HUES48 (cell line): Measurements from ENCODE around the gene KLK2.

ENCODE experiments used
- H3K27ac ChIP-seq: one replicate; pipeline ENCODE4 v1.7.0; 2013; ENCODE audit warnings: low read depth, low read length, inconsistent platforms
- H3K27me3 ChIP-seq: 2 replicates; pipeline ENCODE4 v1.6.1; 2013; ENCODE audit warnings: mild to moderate bottlenecking, low read length; ENCODE audit not compliant: control insufficient read depth, insufficient read depth
- H3K36me3 ChIP-seq: 2 replicates; pipeline ENCODE4 v1.6.1; 2013; ENCODE audit warnings: low read length; ENCODE audit not compliant: control insufficient read depth, insufficient read depth
- H3K4me1 ChIP-seq: 2 replicates; pipeline ENCODE4 v1.6.1; 2013; ENCODE audit warnings: mild to moderate bottlenecking, low read length; ENCODE audit not compliant: control insufficient read depth, insufficient read depth
- H3K4me3 ChIP-seq: 2 replicates; pipeline ENCODE4 v1.5.1; 2013; ENCODE audit warnings: mild to moderate bottlenecking, low read depth, low read length
- H3K9ac ChIP-seq: 2 replicates; pipeline ENCODE4 v1.6.1; 2013; ENCODE audit warnings: mild to moderate bottlenecking, low read depth, low read length, moderate library complexity
- H3K9me3 ChIP-seq: 2 replicates; pipeline ENCODE4 v1.6.1; 2013; ENCODE audit warnings: low read length; ENCODE audit not compliant: control insufficient read depth, insufficient read depth

KLK2 gene

GRCh38 chr19:50873056-50873455 lies at the start of gene KLK2:
TSS of gene KLK2 (plus strand) at chr19:50873439. CDS start at chr19:50873474, 35 bp downstream.
- Histone ChIP-seq H3K4me3 (no peak within 1 kb of the TSS), H3K36me3 (no peaks in the 10 kb centered on the region), H3K4me1 (no peaks in the 10 kb centered on the region), H3K27ac (no peak within 1 kb of the TSS), H3K27me3 (peaks cover 4% of the 10 kb centered on the region; the same call in 1 of the 2 replicates), H3K9ac (no peak within 1 kb of the TSS), H3K9me3 (no peaks in the 10 kb centered on the region)

DNA sequence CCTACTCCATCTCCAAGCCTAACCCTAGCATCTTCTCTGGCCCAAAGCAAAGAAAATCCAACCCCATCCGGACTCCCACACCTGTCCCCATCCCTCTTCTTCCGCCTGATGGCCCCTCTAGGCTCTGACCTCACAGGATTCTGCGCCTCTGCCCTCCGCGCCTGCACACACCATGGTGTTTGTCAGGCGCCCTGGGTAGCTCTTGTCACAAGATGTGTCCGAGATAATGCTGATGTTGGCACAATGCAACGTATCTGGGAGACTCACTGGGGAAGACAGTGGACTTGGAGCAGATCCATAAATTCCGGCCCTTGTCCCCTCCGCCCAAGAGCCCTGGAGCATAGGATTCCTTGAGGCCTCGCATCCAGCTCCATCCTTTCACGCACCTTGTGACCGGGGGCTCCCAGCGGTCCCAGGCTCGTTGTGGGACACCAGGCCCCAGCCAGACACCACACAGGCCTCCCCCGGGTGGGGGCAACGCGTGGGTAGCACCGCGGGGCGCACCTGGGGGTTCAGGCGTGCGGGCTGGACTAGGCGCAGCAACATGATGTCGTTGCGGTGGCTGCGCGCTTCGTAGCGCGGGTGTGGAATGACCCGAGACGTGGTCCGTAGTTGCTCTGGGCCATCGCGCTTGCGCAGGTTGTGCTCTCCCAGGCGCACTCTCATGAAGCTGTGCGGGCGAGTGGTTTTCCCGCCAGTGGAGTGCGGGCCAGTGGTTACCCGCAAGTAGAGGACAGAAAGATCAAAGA lies 46.6 kb upstream of the KLK2 start:
- Histone ChIP-seq H3K4me3 (no peak overlapping the region), H3K4me1 (peaks cover under 1% of the 10 kb centered on the region; the same call in 1 of the 2 replicates), H3K9ac (no peak overlapping the region), H3K36me3 (no peaks in the 10 kb centered on the region), H3K27ac (no peak overlapping the region), H3K9me3 (no peaks in the 10 kb centered on the region), H3K27me3 (peaks cover 9% of the 10 kb centered on the region)

DNA sequence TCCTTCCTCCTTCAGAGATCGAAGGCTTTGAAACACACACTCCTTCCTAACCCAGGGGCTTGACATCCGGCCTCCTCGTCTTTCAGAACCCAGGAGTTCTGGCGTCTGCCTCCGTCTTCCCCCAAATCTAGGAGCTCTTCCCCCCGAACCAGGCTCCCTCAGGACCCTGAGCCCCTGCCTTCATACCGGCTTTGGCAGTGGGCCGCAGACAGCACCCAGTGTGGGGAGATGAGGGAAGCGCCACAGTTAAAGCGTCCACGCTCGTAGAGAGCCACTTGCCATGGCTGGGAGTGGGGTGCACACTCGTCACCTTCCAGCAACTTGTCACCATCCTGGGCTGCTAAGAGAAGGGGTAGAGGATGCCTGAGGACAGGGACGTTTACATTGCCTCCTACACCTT lies 45.8 kb upstream of the KLK2 start:
- no peaks in the 10 kb centered on the region for H3K9me3 ChIP-seq
- no peak overlapping the region for H3K9ac ChIP-seq
- no peak overlapping the region for H3K4me3 ChIP-seq
- H3K27ac ChIP-seq = no peak overlapping the region
- H3K36me3 ChIP-seq = no peaks in the 10 kb centered on the region
- peaks cover under 1% of the 10 kb centered on the region for H3K27me3 ChIP-seq
- no peaks in the 10 kb centered on the region for H3K4me1 ChIP-seq

- no peaks in the 10 kb centered on the region for H3K4me1 ChIP-seq
- H3K4me3 ChIP-seq = no peak overlapping the region
- no peak overlapping the region for H3K27ac ChIP-seq
- no peaks in the 10 kb centered on the region for H3K36me3 ChIP-seq
- H3K27me3 ChIP-seq = peaks cover 2% of the 10 kb centered on the region
- no peaks in the 10 kb centered on the region for H3K9me3 ChIP-seq
- no peak overlapping the region for H3K9ac ChIP-seq
Observed at GRCh38 chr19:50829801-50830200, 43.4 kb upstream of the KLK2 start.

- H3K36me3 ChIP-seq = no peaks in the 10 kb centered on the region
- no peak overlapping the region for H3K4me3 ChIP-seq
- H3K27ac ChIP-seq = no peak overlapping the region
- no peaks in the 10 kb centered on the region for H3K4me1 ChIP-seq
- H3K9me3 ChIP-seq = no peaks in the 10 kb centered on the region
- H3K27me3 ChIP-seq = peaks cover 8% of the 10 kb centered on the region
- no peak overlapping the region for H3K9ac ChIP-seq
Observed at GRCh38 chr19:50830266-50831025, 42.8 kb upstream of the KLK2 start.

DNA sequence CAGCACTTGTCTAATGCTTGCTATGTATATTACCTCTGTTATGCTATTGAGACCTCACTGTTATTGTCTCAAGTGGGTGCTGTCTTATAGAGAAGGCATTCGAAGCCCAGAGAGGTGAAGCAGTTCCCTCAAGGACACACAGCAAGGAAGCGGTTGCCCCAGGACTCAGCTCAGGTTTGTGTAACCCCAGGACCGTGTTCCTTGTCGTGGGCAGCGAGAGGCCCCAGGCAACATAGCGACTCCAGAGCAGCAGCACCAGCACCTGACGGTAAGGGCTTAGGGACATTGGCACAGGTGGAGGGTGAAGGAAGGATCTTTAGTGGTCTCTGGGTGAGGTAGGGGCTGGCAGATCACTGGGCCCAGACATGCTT lies 42.2 kb upstream of the KLK2 start:
- Histone ChIP-seq H3K27me3 (peaks cover 13% of the 10 kb centered on the region), H3K27ac (no peak overlapping the region), H3K9me3 (no peaks in the 10 kb centered on the region)

GRCh38 chr19:50832666-50833065 lies 40.6 kb upstream of the KLK2 start:
- Histone ChIP-seq H3K27ac (no peak overlapping the region), H3K36me3 (no peaks in the 10 kb centered on the region), H3K27me3 (peaks cover 29% of the 10 kb centered on the region), H3K4me3 (no peak overlapping the region), H3K9me3 (no peaks in the 10 kb centered on the region), H3K9ac (no peak overlapping the region), H3K4me1 (peaks cover 3% of the 10 kb centered on the region; the same call in 1 of the 2 replicates)

More for the DNA sequence above, 42.2 kb upstream of the KLK2 start:
- Histone ChIP-seq H3K36me3 (no peaks in the 10 kb centered on the region), H3K4me3 (no peak overlapping the region), H3K4me1 (no peaks in the 10 kb centered on the region; the same call in 1 of the 2 replicates), H3K9ac (no peak overlapping the region)

DNA sequence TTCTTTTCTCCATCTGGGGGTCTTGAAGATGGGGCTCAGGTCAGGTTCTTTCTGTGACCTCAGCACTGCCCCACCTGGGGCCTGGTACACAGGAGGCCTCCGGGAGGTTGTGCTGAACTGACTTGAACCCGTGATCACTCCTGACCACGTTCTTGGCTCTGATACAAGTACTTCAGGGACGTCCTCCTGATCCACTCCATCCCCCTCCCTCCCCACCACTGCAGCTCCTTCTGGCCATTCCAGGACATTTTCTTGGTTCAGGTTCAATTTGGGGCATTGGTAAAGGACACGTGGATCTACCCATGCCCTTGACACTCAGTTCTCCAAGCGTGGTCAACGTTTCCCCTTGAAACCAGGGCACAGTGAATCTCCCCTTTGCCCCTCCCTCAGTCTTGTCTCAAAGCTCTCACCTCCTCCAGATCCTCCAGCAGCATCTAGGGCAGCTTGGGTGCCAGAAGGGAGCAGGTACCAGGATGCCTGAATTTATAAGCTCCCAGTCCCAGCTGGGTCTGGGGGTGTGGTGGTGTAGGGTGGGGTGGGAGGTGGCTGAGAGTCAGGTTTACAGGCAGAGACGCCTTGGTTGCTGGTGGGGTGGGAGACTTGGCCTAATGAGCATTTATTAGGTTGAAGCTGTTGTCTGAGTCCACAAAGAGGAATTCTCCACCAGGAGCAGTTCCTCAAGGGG lies 40.0 kb upstream of the KLK2 start, which contains the start of gene KLK15:
Gene KLK15, minus strand, starts transcription at position 458 of the 685 bp plus-strand sequence. CDS start 2,082 bp downstream, outside the sequence.
- no peaks in the 10 kb centered on the region for H3K36me3 ChIP-seq
- peaks cover 3% of the 10 kb centered on the region; the same call in 1 of the 2 replicates for H3K4me1 ChIP-seq
- H3K27ac ChIP-seq = no peak within 1 kb of the TSS
- H3K27me3 ChIP-seq = peaks cover 29% of the 10 kb centered on the region
- no peak within 1 kb of the TSS for H3K9ac ChIP-seq
- H3K9me3 ChIP-seq = no peaks in the 10 kb centered on the region
- no peak within 1 kb of the TSS for H3K4me3 ChIP-seq

DNA sequence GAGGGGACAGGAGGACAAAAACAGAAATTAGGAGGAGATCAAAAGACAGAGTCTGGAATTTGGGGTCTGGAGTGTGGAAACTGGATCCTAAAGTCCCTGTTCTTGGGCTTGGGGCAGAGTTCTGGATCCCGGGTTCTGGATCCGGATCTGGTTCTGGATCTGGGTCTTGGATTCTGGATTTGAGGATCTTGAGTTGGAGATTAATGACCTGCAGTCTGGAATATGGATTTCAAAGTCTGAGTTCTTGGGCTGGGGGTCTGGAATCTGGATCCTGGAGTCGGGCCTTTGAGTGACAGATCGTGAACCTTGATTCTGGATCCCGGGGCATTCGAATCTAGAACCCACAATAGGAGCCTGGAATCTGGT lies 39.5 kb upstream of the KLK2 start:
- H3K27ac ChIP-seq = no peak overlapping the region

DNA sequence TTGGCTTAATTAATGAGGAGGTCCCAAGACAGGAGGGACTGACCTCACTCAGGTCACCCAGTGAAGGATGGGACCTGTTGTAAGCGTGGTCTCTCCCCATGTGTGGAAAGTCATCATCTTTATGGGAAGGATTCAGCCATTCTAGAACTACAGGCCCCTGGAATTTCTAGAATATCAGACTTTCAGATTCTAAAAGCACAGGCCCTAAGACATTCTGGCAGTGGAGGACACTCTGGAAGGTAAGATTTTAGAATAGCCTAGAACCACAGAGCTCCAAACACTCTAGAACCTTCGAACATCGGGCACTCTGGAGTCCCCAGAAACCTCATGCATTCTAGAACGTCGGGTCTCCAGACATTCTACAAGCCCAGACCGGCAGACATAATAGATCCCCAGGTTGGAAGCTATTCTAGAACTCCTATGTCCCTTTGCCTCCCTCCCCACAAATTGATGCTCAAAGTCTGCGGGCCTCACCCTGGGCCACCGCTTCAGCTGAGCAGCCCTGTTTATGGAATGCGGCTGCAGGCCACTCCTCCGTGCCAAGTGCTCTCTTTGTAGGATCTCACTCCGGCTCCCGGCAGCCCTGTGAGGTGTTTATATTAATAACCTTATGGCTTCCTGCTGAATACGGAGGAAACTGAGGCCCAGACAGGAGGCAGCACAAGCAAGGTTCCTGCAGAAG lies 38.0 kb upstream of the KLK2 start:
- Histone ChIP-seq H3K27me3 (peaks cover 29% of the 10 kb centered on the region), H3K4me3 (peak overlapping the region; percentile 92), H3K4me1 (peaks cover 3% of the 10 kb centered on the region; the same call in 1 of the 2 replicates), H3K9me3 (no peaks in the 10 kb centered on the region), H3K27ac (no peak overlapping the region), H3K9ac (peak overlapping the region; percentile 77), H3K36me3 (no peaks in the 10 kb centered on the region)

More for the DNA sequence above, 39.5 kb upstream of the KLK2 start:
- Histone ChIP-seq H3K9me3 (no peaks in the 10 kb centered on the region), H3K9ac (no peak overlapping the region), H3K4me3 (no peak overlapping the region), H3K36me3 (no peaks in the 10 kb centered on the region), H3K27me3 (peaks cover 29% of the 10 kb centered on the region), H3K4me1 (peaks cover 3% of the 10 kb centered on the region; the same call in 1 of the 2 replicates)
